ENCODE results near the gene SLC24A3. TPM values are rescaled to one million over a fixed set of nuclear protein-coding genes. Genes with fewer than 3 reads are reported as not detected.
A peak's percentile ranks its signal among the peaks of the same experiment; 100 is the strongest.

The SLC24A3 gene
- total RNA-seq, 8 experiments from 2014 or later: 0.13 to 13.3 (median 7.0) TPM

DNA sequence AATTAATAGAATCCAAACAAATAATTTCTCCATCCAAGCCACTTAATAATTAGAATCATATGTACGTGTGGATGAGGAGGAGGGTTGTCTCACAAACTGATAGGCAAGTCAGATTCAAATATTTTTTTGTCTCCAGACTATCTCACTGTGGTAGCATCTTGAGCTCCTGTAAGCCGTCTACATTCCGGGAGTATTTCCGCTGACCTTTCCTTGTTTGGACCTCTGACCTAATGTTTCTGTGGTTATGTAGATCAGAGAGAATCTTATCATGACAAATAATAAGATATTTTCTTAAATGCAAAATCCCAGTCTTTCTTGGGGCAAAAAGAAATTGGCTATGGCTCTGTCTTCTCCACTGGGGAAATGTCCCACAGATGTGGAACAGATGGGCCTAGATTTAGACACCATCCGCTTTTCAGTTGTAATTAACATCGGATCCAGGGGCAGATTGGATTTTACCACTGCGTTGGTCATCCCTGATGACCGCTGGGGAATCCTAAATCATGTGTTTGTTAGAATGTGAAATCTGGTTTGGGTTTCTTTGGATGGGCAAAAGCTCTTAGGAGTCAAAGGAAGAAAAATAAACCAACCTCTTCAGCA, 348.5 kb downstream of the SLC24A3 start:
- 0 to 89% (median 33%) methylated on average over 1 to 8 of the region's 8 CpGs; no CpG with 5 or more reads in 1 of the 10 experiments for WGBS, 10 experiments
- Histone ChIP-seq H3K4me1 (replicated peaks in 1 of 2) (peaks cover 6 to 8% of the 10 kb centered on the region in 2 donors), H3K27ac (peak overlapping the region in 1 of 2 donors; percentile 36), H3K4me3 (no peak overlapping the region)
- ATAC-seq (replicated peaks in 6 of 8): peak in 2 of 8 experiments; percentile 24 to 38
- in situ Hi-C loops (cut with MboI; ENCODE audit: low pct_unique_long_range_greater_than_20kb in 2 of 9, low sequenced_read_pairs in 9 of 9, unreplicated experiment in 9 of 9): no loop called here

DNA sequence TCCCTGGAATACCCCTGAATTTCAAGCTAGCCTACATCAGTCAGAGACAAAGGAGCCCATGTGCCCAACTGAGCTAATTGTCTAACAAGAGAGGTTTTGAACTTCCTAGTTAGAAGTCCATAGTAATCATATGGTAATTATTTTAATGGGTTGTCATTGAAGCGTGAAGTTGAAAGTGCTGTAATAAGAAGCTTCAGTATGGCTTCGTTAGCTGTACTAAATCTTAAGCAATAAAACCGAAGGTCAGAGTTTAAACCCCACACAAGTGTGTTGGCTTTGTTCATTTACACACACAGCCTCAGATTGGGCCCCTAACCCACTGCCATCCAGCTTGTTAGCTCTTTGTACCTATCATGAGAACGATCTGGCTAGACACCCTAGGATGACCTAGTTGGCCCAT, 350.0 kb downstream of the SLC24A3 start:
- H3K4me1 ChIP-seq (replicated peaks in 1 of 2): peaks cover 0 to 8% of the 10 kb centered on the region in 2 donors
- 16 to 81% (median 73%) methylated on average over 1 to 4 of the region's 4 CpGs; no CpG with 5 or more reads in 3 of the 10 experiments for WGBS, 10 experiments
- no peak overlapping the region for H3K4me3 ChIP-seq
- no peak overlapping the region for H3K27ac ChIP-seq
- in situ Hi-C loops (cut with MboI; ENCODE audit: low pct_unique_long_range_greater_than_20kb in 2 of 9, low sequenced_read_pairs in 9 of 9, unreplicated experiment in 9 of 9): no loop called here
- peak in 2 of 8 experiments; percentile 28 to 66 for ATAC-seq (replicated peaks in 6 of 8)

DNA sequence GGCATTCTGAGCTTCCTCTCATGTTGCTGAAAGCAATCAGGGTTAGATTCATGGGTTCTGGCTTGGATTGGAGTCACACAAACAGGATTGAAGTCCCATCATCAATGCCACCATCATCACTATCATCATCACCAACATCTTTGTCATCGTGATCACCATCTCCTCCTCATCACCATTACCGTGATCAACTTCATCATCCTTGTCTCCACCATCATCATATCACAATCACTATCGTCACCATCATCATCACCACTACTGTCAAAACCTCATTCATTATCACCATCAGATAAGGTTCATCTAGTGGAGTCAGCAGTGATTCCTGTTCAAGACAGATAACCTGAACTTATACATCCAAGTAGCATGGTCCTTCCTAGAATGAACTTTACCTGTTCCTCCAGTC, 351.8 kb downstream of the SLC24A3 start:
- no peak for ATAC-seq (replicated peaks in 6 of 8)
- in situ Hi-C loops (cut with MboI; ENCODE audit: low pct_unique_long_range_greater_than_20kb in 2 of 9, low sequenced_read_pairs in 9 of 9, unreplicated experiment in 9 of 9): no loop called here
- Histone ChIP-seq H3K27ac (no peak overlapping the region), H3K4me1 (replicated peaks in 1 of 2) (peaks cover 0 to 8% of the 10 kb centered on the region in 2 donors), H3K4me3 (no peak overlapping the region)
- WGBS, 10 experiments: 60 to 100% (median 88%) methylated on average over 1 to 2 of the region's 3 CpGs; no CpG with 5 or more reads in 3 of the 10 experiments

DNA sequence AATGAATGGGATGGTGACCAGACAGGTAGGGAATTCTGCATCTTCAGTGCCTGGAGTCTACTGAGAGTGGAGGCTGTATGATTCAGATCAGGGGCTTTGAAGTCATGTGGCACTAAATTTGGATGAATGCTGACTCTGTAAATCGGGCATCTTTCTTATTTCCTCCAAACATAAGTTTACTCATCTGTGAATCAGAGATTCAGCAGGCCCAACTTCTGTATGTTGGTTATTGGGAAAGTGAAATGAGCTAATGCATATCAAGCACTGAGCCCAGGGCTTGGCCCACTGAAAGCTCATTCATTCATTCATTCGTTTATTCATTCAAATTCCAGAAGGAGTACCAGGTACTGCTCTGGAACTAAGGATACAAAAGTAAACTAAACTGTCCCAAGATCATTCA, 353.3 kb downstream of the SLC24A3 start:
- no peak for ATAC-seq (replicated peaks in 6 of 8)
- 7 to 75% (median 45%) methylated on average over 1 to 2 of the region's 2 CpGs; no CpG with 5 or more reads in 4 of the 10 experiments for WGBS, 10 experiments

DNA sequence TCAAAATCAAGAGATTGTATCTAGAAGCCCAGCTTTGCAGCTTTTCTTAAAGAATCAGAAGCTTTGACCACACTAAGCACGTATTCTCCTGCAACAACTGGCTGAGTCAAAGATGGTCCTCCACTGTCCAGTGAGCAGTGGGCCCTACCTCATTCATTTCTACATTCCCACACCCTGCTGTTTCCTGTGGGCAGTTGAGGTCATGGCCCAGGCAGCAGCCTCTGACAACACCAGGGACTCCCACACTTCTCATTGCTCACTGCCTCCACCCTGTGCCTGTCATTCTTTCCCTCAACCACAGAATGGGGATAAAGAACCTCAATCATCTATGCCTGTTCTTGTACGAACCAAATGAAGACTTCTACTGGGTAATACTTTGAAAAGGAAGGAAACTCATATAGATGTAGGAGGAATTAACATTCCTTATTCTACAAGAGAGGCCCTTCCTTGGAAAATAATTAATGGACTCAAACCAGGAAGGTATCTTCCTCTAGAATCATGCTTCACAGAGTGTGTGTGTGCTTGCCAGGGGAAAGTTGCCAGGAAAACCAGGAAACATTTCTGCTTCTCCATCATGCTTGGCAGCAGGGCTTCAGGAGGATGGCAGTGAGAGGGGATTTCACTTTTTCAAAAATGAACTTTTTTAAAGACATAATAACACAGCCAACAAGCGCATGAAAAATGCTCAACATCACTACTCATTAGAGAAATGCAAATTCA, 353.9 kb downstream of the SLC24A3 start:
- peak in 2 of 8 experiments; percentile 39 to 79 for ATAC-seq (replicated peaks in 6 of 8)
- in situ Hi-C loops (cut with MboI; ENCODE audit: low pct_unique_long_range_greater_than_20kb in 2 of 9, low sequenced_read_pairs in 9 of 9, unreplicated experiment in 9 of 9): no loop called here
- Histone ChIP-seq H3K4me3 (no peak overlapping the region), H3K4me1 (replicated peaks in 1 of 2) (peaks cover 0 to 4% of the 10 kb centered on the region in 2 donors), H3K27ac (no peak overlapping the region)
- 0 to 100% (median 43%) methylated on average over 1 to 3 of the region's 3 CpGs; no CpG with 5 or more reads in 1 of the 10 experiments for WGBS, 10 experiments

More for the DNA sequence above, 353.3 kb downstream of the SLC24A3 start:
- in situ Hi-C loops (cut with MboI; ENCODE audit: low pct_unique_long_range_greater_than_20kb in 2 of 9, low sequenced_read_pairs in 9 of 9, unreplicated experiment in 9 of 9): no loop called here
- Histone ChIP-seq H3K4me1 (replicated peaks in 1 of 2) (peaks cover 0 to 8% of the 10 kb centered on the region in 2 donors), H3K27ac (no peak overlapping the region), H3K4me3 (no peak overlapping the region)

DNA sequence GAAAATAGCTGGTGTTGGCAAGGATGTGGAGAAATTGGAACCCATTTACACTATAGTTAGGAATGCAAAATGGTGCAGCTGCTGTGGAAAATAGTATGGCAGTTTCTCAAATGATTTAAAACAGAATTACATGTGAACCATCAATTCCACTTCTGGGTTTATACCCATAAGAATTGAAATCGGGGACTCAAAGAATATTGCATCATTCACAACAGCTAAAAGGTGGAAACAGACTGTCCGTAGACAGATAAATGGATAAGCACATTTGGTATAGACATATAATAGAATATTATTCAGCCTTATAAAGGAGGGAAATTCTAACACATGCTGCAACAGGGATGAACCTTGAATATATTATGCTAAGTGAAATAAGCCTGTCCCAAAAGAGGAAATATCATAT, 355.7 kb downstream of the SLC24A3 start:
- 5 to 100% (median 62%) methylated on average over 1 to 2 of the region's 2 CpGs; no CpG with 5 or more reads in 2 of the 10 experiments for WGBS, 10 experiments
- Histone ChIP-seq H3K4me3 (no peak overlapping the region), H3K27ac (no peak overlapping the region), H3K4me1 (replicated peaks in 1 of 2) (no peaks in the 10 kb centered on the region)
- ATAC-seq (replicated peaks in 6 of 8): no peak
- in situ Hi-C loops (cut with MboI; ENCODE audit: low pct_unique_long_range_greater_than_20kb in 2 of 9, low sequenced_read_pairs in 9 of 9, unreplicated experiment in 9 of 9): no loop called here

DNA sequence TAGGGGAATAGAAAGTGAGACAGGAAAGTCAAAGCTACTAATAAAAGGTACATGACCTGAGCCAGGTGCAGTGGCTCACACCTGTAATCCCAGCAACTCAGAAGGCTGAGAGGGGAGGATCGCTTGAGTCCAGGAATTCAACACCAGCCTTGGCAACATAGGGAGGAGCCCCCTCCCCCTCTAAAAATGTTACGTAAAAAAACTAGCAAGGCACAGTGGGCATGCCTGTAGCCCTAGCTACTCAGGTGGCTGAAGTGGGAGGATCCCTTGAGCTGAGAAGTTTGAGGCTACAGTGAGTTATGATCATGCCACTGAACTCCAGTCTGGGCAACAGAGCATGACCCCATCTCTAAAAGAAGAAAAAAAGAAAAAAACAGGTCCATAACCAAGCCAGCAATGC, 359.6 kb downstream of the SLC24A3 start:
- Histone ChIP-seq H3K4me3 (no peak overlapping the region), H3K27ac (no peak overlapping the region), H3K4me1 (replicated peaks in 1 of 2) (peaks cover 0 to 3% of the 10 kb centered on the region in 2 donors)
- no peak for ATAC-seq (replicated peaks in 6 of 8)
- in situ Hi-C loops (cut with MboI; ENCODE audit: low pct_unique_long_range_greater_than_20kb in 2 of 9, low sequenced_read_pairs in 9 of 9, unreplicated experiment in 9 of 9): no loop called here
- WGBS, 10 experiments: 50 to 100% (median 72%) methylated on average over 1 to 2 of the region's 2 CpGs; no CpG with 5 or more reads in 2 of the 10 experiments

DNA sequence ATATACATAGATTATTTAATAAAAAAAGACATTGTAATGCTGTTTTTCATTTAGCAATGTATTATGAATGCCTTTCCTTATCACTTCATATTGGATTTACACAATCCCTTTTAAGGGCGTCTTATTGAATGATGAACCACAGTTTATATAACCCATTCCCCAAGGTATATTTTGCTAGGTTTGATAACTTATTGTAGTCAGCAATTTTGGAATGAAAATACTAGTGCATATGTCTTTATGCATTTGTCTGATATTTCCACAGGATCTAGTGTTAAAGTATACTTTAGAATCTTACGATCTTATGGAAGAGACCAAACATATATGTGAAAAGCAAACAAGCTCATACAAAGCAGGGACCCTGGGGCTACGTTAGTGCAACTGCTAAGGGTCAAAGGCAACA, 365.2 kb downstream of the SLC24A3 start:
- no peak overlapping the region for H3K4me3 ChIP-seq
- no peak for ATAC-seq (replicated peaks in 6 of 8)
- H3K4me1 ChIP-seq (replicated peaks in 1 of 2): peaks cover 6 to 8% of the 10 kb centered on the region in 2 donors
- in situ Hi-C loops (cut with MboI; ENCODE audit: low pct_unique_long_range_greater_than_20kb in 2 of 9, low sequenced_read_pairs in 9 of 9, unreplicated experiment in 9 of 9): loop anchor here in 3 of 9 experiments (25.0 kb wide), 1 partner anchor 365 kb away; the partner anchor contains the start of gene SLC24A3 (in 3 of the 3)
- H3K27ac ChIP-seq: no peak overlapping the region
- 33 to 100% (median 74%) methylated on average over 1 to 3 of the region's 3 CpGs for WGBS, 10 experiments

DNA sequence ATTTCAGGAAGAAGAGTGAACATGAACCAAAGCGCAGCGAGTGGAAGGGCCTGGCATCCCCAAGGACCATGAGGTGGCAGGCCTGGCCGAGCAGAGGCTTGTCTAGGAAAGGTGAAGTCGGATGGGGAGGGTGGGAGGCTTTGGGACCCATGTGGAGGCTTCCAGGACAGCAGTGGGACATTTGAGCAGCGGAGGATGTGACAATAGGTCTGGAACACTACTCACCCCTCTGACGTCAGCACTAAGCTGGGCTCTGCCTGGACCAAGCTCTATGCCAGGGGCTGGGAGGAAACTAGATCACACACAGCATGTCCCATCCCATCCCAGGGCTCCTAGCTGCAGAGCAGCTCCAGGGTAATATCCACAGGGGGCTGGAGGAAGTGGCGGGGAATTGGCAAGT, 370.3 kb downstream of the SLC24A3 start:
- Histone ChIP-seq H3K4me3 (no peak overlapping the region), H3K4me1 (replicated peaks in 1 of 2) (peaks cover 5 to 15% of the 10 kb centered on the region in 2 donors), H3K27ac (no peak overlapping the region)
- in situ Hi-C loops (cut with MboI; ENCODE audit: low pct_unique_long_range_greater_than_20kb in 2 of 9, low sequenced_read_pairs in 9 of 9, unreplicated experiment in 9 of 9): loop anchor here in 4 of 9 experiments (10.0 to 25.0 kb wide), 2 partner anchors 370 to 378 kb away; partner anchors contain the start of gene SLC24A3 (in 3 of the 4)
- WGBS, 10 experiments: 40 to 100% (median 100%) methylated on average over 1 to 3 of the region's 7 CpGs; no CpG with 5 or more reads in 5 of the 10 experiments
- peak in 2 of 8 experiments; percentile 12 to 31 for ATAC-seq (replicated peaks in 6 of 8)

DNA sequence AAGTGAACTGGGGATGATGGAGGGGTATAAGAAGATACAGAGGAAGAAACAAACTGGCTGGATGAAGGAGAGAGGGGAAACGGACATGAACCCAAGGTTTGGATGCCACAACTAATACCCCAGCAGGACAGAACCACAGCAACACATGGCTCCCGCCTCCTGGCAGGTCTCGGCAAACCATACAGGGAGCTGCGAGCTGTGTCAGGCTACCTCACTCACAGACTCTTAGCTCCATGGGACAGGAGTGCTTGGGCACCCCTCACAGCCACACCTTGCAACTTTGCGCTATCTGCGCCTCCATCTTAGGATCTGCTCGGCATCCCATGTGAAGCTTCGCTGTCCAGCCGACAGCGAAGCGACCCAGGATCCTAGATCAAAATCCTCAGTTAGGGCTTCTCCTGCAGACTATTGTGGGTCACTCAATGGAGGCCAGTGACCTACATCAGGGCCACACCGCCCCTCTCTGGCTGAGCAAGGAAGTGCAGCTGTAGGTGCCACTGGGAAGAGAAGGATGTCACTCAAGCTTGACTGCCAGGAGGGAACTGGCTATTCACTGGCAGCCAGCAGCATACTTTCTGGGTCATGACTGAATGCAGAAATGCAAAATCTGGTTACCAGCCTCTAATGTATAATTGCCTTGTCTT, 371.2 kb downstream of the SLC24A3 start:
- 20 to 80% (median 49%) methylated on average over 1 to 7 of the region's 12 CpGs; no CpG with 5 or more reads in 5 of the 10 experiments for WGBS, 10 experiments
- Histone ChIP-seq H3K4me1 (replicated peaks in 1 of 2) (peaks cover 5 to 15% of the 10 kb centered on the region in 2 donors), H3K27ac (no peak overlapping the region), H3K4me3 (no peak overlapping the region)
- in situ Hi-C loops (cut with MboI; ENCODE audit: low pct_unique_long_range_greater_than_20kb in 2 of 9, low sequenced_read_pairs in 9 of 9, unreplicated experiment in 9 of 9): loop anchor here in 4 of 9 experiments (10.0 to 25.0 kb wide), 2 partner anchors 371 to 379 kb away; partner anchors contain the start of gene SLC24A3 (in 3 of the 4)
- ATAC-seq (replicated peaks in 6 of 8): peak; percentile 79 to 95 (median 88)

DNA sequence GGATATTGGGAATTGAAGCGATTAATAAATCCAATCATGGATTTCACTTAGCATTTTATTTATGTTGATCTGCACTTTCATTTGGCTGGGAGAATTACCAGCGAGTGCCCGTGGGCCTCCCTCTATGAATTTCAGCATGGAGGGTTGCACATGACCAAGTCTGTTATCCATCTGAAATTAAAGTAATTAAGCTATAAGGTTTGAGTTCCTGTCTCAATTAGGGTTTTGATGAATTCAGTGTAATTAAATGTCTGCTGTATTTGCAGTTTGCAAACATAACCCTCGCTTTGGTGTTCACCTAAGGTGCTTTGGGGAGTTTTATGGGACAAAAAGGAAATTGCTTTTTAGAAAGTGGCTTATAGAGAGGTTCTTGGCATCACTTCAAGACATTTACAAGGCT, 375.8 kb downstream of the SLC24A3 start:
- Histone ChIP-seq H3K4me1 (replicated peaks in 1 of 2) (peaks cover 0 to 5% of the 10 kb centered on the region in 2 donors), H3K4me3 (no peak overlapping the region), H3K27ac (no peak overlapping the region)
- 25 to 100% (median 80%) methylated on average over 1 to 4 of the region's 4 CpGs; no CpG with 5 or more reads in 1 of the 10 experiments for WGBS, 10 experiments
- in situ Hi-C loops (cut with MboI; ENCODE audit: low pct_unique_long_range_greater_than_20kb in 2 of 9, low sequenced_read_pairs in 9 of 9, unreplicated experiment in 9 of 9): loop anchor here in 4 of 9 experiments (10.0 to 25.0 kb wide), 2 partner anchors 376 to 383 kb away; partner anchors contain the start of gene SLC24A3 (in 3 of the 4)
- no peak for ATAC-seq (replicated peaks in 6 of 8)

DNA sequence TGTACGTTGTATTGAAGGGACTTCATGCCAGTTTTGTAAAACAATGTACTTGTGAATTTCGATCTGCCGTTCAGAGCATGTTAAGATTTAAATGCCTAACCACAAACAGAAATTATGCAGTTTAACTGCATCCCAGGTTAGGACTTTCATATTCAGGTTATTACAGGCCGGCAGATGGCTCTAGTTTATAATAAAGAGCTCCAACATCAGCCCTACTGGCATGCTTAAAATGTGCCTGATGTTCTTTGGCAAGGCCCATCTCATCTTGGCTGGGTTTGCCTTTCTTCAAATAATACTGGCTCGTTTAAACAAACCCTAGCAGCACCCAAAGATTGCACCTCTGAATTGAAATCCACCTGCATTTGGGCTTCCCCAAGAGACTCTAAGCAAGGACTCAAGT, 376.3 kb downstream of the SLC24A3 start:
- H3K4me3 ChIP-seq: no peak overlapping the region
- 7 to 79% (median 52%) methylated on average over 3 to 5 of the region's 5 CpGs; no CpG with 5 or more reads in 1 of the 10 experiments for WGBS, 10 experiments
- in situ Hi-C loops (cut with MboI; ENCODE audit: low pct_unique_long_range_greater_than_20kb in 2 of 9, low sequenced_read_pairs in 9 of 9, unreplicated experiment in 9 of 9): loop anchor here in 4 of 9 experiments (10.0 to 25.0 kb wide), 2 partner anchors 376 to 384 kb away; partner anchors contain the start of gene SLC24A3 (in 3 of the 4)
- ATAC-seq (replicated peaks in 6 of 8): peak in 1 of 8 experiments; percentile 45
- H3K27ac ChIP-seq: no peak overlapping the region
- no peaks in the 10 kb centered on the region for H3K4me1 ChIP-seq (replicated peaks in 1 of 2)

Measured in motor neuron (in vitro differentiated cells).